Measurements from ENCODE around the gene IL25. TPM values are rescaled to one million over a fixed set of nuclear protein-coding genes. Genes with fewer than 3 reads are reported as not detected.

IL25 gene
- total and polyA plus RNA-seq, 2 of the 8 experiments (the other 6 are each of a cell fraction or from before 2014, with no cell fraction given) = not detected

GRCh38 chr14:23376482-23377197, 4.0 kb downstream of the IL25 start, which contains the start of gene CMTM5:
Gene CMTM5, plus strand, starts transcription at chr14:23377046. Its CDS starts 206 bp downstream, at chr14:23377252.
- H2AK5ac ChIP-seq (ENCODE audit: low read depth, low read length) = no peak within 1 kb of the TSS
- peaks cover 0 to 23% (median 11%) of the 10 kb centered on the region in 4 experiments; a peak in 6 of 7 replicates for H3K27me3 ChIP-seq (replicated peaks in 1 of 4; ENCODE audit: control insufficient read depth in 3 of 4, extremely low read depth in 1 of 4, insufficient read depth in 3 of 4, low read length in 3 of 4)
- no peak within 1 kb of the TSS for H2BK20ac ChIP-seq (ENCODE audit: low read length)
- no peak within 1 kb of the TSS for H3K18ac ChIP-seq (ENCODE audit: extremely low read depth, low read length)
- H4K91ac ChIP-seq (replicated peaks; ENCODE audit: insufficient read length, low read length) = no peak within 1 kb of the TSS
- peak within 1 kb of the TSS in 1 of 4 experiments; percentile 39; a peak in 2 of 8 replicates for H3K4me3 ChIP-seq (ENCODE audit: extremely low read depth in 1 of 4, insufficient read depth in 2 of 4, low read depth in 3 of 4, low read length in 4 of 4)
- H4K20me1 ChIP-seq (replicated peaks in 1 of 2; ENCODE audit: control insufficient read depth in 1 of 2, insufficient read depth in 2 of 2, low read length in 2 of 2) = no peaks in the 10 kb centered on the region
- peaks cover 0 to 12% (median 4%) of the 10 kb centered on the region in 4 experiments; a peak in 3 of 7 replicates for H3K4me1 ChIP-seq (replicated peaks in 1 of 4; ENCODE audit: control insufficient read depth in 3 of 4, insufficient read depth in 4 of 4, low read length in 3 of 4)
- no peak within 1 kb of the TSS for H2BK120ac ChIP-seq (replicated peaks; ENCODE audit: low read depth, low read length)
- H3K9me3 ChIP-seq (ENCODE audit: insufficient read depth in 2 of 2, low read depth in 1 of 2, low read length in 1 of 2) = no peaks in the 10 kb centered on the region
- H3K4ac ChIP-seq (replicated peaks; ENCODE audit: insufficient read length, low read depth, low read length) = no peak within 1 kb of the TSS
- no peak within 1 kb of the TSS for H3K27ac ChIP-seq (ENCODE audit: low read depth, low read length)
- no peaks in the 10 kb centered on the region for H3K36me3 ChIP-seq (ENCODE audit: control insufficient read depth in 2 of 4, insufficient read depth in 4 of 4, low read length in 3 of 4)
- no peak within 1 kb of the TSS for H3K14ac ChIP-seq (ENCODE audit: insufficient read length)
- FAIRE-seq (peak; percentile 65), DNase-seq (ENCODE audit: low read depth in 1 of 2, low spot score in 2 of 2) (peak in 1 of 2 experiments; percentile 71)
- no peaks in the 10 kb centered on the region for H3K23me2 ChIP-seq (ENCODE audit: low read depth, low read length)
- H3K56ac ChIP-seq (replicated peaks; ENCODE audit: insufficient read length, low read depth, low read length) = no peak within 1 kb of the TSS
- no peak within 1 kb of the TSS for H2BK5ac ChIP-seq (ENCODE audit: low read depth, low read length)
- CTCF ChIA-PET (ENCODE audit: partially characterized antibody) = interaction anchor here (0.7 to 15.0 kb wide), 24 partner anchors 12 to 275 kb away, joined by 3 to 333 read pairs (median 4); partner anchors contain the start of genes EFS and SLC22A17
- no peaks in the 10 kb centered on the region for H3K79me1 ChIP-seq (ENCODE audit: low read depth, low read length)
- POLR2A ChIA-PET (ENCODE audit: partially characterized antibody) = interaction anchor here (0.7 to 3.3 kb wide), 6 partner anchors 10 to 343 kb away, joined by 3 to 19 read pairs (median 7); partner anchors contain the start of gene PABPN1
- no peak within 1 kb of the TSS for H2AFZ ChIP-seq (ENCODE audit: low read length)
- no peak within 1 kb of the TSS for H3K9ac ChIP-seq (replicated peaks in 1 of 4; ENCODE audit: extremely low read depth in 1 of 4, low read depth in 3 of 4, low read length in 3 of 4)
- WGBS, 2 experiments (ENCODE audit: extremely low coverage in 1 of 2, insufficient coverage in 1 of 2, insufficient read length in 1 of 2, insufficient replicate concordance in 2 of 2, low coverage in 1 of 2, low lambda C conversion rate in 2 of 2, missing lambda C conversion rate in 1 of 2) = 33% methylated on average over 13 of the region's 13 CpGs; no CpG with 5 or more reads in 1 of the 2 experiments
- no peak within 1 kb of the TSS; the same call in 1 of the 2 replicates for H4K8ac ChIP-seq (ENCODE audit: extremely low read depth, insufficient read depth, low read length)
- H2BK12ac ChIP-seq (ENCODE audit: low read depth, low read length) = no peak within 1 kb of the TSS
- peak within 1 kb of the TSS; percentile 5 to 61; a peak in 3 of 4 replicates for H3K4me2 ChIP-seq (ENCODE audit: insufficient read depth in 1 of 2, low read depth in 2 of 2, low read length in 2 of 2)
- no peaks in the 10 kb centered on the region for H3K79me2 ChIP-seq (ENCODE audit: control insufficient read depth in 1 of 2, insufficient read depth in 2 of 2, low read length in 2 of 2)
- H3K23ac ChIP-seq (ENCODE audit: insufficient read length) = no peak within 1 kb of the TSS
- no peak within 1 kb of the TSS for H2BK15ac ChIP-seq (ENCODE audit: low read length)
- TF ChIP-seq YY1 (IDR thresholded peaks at IDR 0.05; ENCODE audit: low read depth, low read length) = no peak
- TF ChIP-seq CTCF (IDR thresholded peaks at IDR 0.05; ENCODE audit: control extremely low read depth in 1 of 3, insufficient read depth in 1 of 3, low read depth in 1 of 3, low read length in 3 of 3) = peak; percentile 13 to 49 (median 22); a peak in 3 of 4 replicates
- TF ChIP-seq POLR2AphosphoS5 (IDR thresholded peaks at IDR 0.05; ENCODE audit: low read depth, low read length) = peak; percentile 45; the same call in 1 of the 2 replicates
- TF ChIP-seq RAD21 (IDR thresholded peaks at IDR 0.05 in 1 of 2, conservative IDR thresholded peaks at IDR 0.05 in 1 of 2; ENCODE audit: low read depth in 2 of 2, low read length in 2 of 2) = peak; percentile 18 to 46; a peak in 3 of 4 replicates
- H4K5ac ChIP-seq (ENCODE audit: insufficient read length, low read depth, low read length) = no peak within 1 kb of the TSS

Data from H1 (cell line).